Measurements from ENCODE around the gene PARVG.

The PARVG gene

DNA sequence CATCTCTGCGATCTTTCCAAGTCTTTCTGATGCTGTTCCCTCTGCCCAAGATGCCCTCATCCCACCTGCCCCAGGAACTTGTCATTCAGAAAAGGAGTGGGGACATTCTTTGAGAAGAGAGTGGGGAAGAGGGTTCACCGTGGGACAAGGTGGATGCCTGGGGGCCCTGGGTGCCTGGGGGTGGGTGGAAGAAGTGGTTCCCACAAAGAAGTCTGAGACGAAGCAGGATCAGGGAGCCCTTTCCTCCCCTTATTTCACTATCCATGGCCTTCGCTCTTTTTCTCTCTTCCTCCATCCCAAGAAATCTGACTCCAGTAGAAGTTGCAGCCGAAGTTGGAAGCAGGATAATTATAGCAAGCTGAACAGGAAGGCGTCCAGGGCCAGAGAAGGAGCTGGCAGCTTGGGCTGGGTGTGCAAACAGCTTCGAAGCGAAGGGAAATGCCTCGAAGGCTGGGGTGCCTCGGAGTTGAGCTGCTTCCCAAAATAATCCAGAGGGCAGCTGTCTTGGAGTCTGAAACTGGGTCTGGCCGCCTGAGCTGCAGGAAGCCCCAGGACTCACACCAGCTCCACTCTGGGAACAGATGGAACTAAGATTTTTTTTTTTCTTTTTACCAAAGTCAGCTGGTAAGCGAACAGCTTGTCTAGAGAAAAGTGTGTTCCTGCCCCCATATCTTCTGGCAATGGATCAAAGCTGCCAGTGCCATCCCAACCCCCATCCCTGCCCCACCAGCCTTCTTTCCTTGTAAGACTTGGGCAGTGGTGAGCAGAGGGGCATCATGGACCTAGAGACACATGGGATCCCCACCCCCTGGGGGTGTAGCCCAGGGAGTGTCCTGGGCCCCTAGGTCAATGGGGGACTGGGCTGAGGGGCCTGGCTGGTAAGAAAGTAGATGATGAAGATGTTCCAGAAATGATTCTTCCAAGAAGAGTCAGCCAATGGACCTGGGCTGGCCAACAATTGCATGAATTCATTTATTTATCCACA is 31.5 kb downstream of the PARVG start:
- Histone ChIP-seq H3K9me3 (ENCODE audit: insufficient read depth, low read length, severe bottlenecking) (peaks cover 5% of the 10 kb centered on the region), H3K9ac (ENCODE audit: low read depth, low read length) (no peak overlapping the region), H3K79me2 (ENCODE audit: insufficient read depth, low read length) (no peaks in the 10 kb centered on the region), H3K27me3 (ENCODE audit: insufficient read depth, low read length, poor library complexity) (no peaks in the 10 kb centered on the region), H4K20me1 (ENCODE audit: insufficient read depth, low read length) (no peaks in the 10 kb centered on the region), H3K4me2 (ENCODE audit: insufficient read depth, low read length) (no peak overlapping the region), H3K4me3 (ENCODE audit: low read depth in 1 of 2, low read length in 2 of 2) (no peak overlapping the region), H3K4me1 (ENCODE audit: insufficient read depth, low read length) (no peaks in the 10 kb centered on the region), H3K27ac (ENCODE audit: low read length) (no peak overlapping the region), H3K36me3 (ENCODE audit: insufficient read depth, low read length) (no peaks in the 10 kb centered on the region), H2AFZ (ENCODE audit: low read depth, low read length) (no peak overlapping the region)
- ATAC-seq (ENCODE audit: insufficient read depth, low read depth) (no peak), DNase-seq (no peak)
- no peak for TF ChIP-seq EZH2 (IDR thresholded peaks at IDR 0.05; ENCODE audit: borderline replicate concordance, low read depth, low read length, severe bottlenecking)
- TF ChIP-seq CTCF (IDR thresholded peaks at IDR 0.05; ENCODE audit: borderline replicate concordance, extremely low read depth, low read length, poor library complexity, severe bottlenecking): no peak

GRCh38 chr22:44212936-44213335 is 32.2 kb downstream of the PARVG start:
- Histone ChIP-seq H4K20me1 (ENCODE audit: insufficient read depth, low read length) (no peaks in the 10 kb centered on the region), H3K9me3 (ENCODE audit: insufficient read depth, low read length, severe bottlenecking) (peaks cover 5% of the 10 kb centered on the region), H3K36me3 (ENCODE audit: insufficient read depth, low read length) (no peaks in the 10 kb centered on the region), H3K4me1 (ENCODE audit: insufficient read depth, low read length) (no peaks in the 10 kb centered on the region), H2AFZ (ENCODE audit: low read depth, low read length) (no peak overlapping the region), H3K9ac (ENCODE audit: low read depth, low read length) (no peak overlapping the region), H3K27ac (ENCODE audit: low read length) (no peak overlapping the region), H3K79me2 (ENCODE audit: insufficient read depth, low read length) (no peaks in the 10 kb centered on the region), H3K4me2 (ENCODE audit: insufficient read depth, low read length) (no peak overlapping the region), H3K4me3 (ENCODE audit: low read depth in 1 of 2, low read length in 2 of 2) (no peak overlapping the region), H3K27me3 (ENCODE audit: insufficient read depth, low read length, poor library complexity) (no peaks in the 10 kb centered on the region)
- DNase-seq (no peak), ATAC-seq (ENCODE audit: insufficient read depth, low read depth) (no peak)
- TF ChIP-seq EZH2 (IDR thresholded peaks at IDR 0.05; ENCODE audit: borderline replicate concordance, low read depth, low read length, severe bottlenecking) (no peak), CTCF (IDR thresholded peaks at IDR 0.05; ENCODE audit: borderline replicate concordance, extremely low read depth, low read length, poor library complexity, severe bottlenecking) (no peak)

DNA sequence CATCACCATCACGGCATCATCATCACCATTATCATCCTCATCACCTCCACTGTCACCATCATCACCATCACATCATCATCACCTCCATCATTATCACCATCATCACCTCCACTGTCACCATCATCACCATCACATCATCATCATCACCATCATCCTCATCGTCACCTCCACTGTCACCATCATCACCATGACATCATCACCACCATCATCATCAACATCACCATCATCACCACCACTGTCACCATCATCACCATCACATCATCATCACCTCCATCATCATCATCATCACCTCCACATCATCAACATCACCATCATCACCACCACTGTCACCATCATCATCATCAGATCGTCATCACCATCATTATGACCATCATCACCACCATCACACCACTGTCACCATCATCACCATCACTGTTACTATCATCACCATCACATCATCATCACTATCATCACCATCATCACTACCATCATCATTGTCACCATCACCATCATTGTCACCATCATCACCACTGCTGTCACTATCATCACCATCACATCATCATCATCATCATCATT is 32.8 kb downstream of the PARVG start:
- no peak for ATAC-seq (ENCODE audit: insufficient read depth, low read depth)
- H3K79me2 ChIP-seq (ENCODE audit: insufficient read depth, low read length): no peaks in the 10 kb centered on the region

More for the DNA sequence above, 32.8 kb downstream of the PARVG start:
- H3K4me2 ChIP-seq (ENCODE audit: insufficient read depth, low read length): no peak overlapping the region
- TF ChIP-seq EZH2 (IDR thresholded peaks at IDR 0.05; ENCODE audit: borderline replicate concordance, low read depth, low read length, severe bottlenecking): no peak
- TF ChIP-seq CTCF (IDR thresholded peaks at IDR 0.05; ENCODE audit: borderline replicate concordance, extremely low read depth, low read length, poor library complexity, severe bottlenecking): no peak
- no peak overlapping the region for H3K27ac ChIP-seq (ENCODE audit: low read length)
- no peak for DNase-seq
- no peak overlapping the region for H3K4me3 ChIP-seq (ENCODE audit: low read depth in 1 of 2, low read length in 2 of 2)
- H2AFZ ChIP-seq (ENCODE audit: low read depth, low read length): no peak overlapping the region
- H3K36me3 ChIP-seq (ENCODE audit: insufficient read depth, low read length): no peaks in the 10 kb centered on the region
- peaks cover 5% of the 10 kb centered on the region for H3K9me3 ChIP-seq (ENCODE audit: insufficient read depth, low read length, severe bottlenecking)
- no peak overlapping the region for H3K9ac ChIP-seq (ENCODE audit: low read depth, low read length)
- no peaks in the 10 kb centered on the region for H3K4me1 ChIP-seq (ENCODE audit: insufficient read depth, low read length)
- no peaks in the 10 kb centered on the region for H3K27me3 ChIP-seq (ENCODE audit: insufficient read depth, low read length, poor library complexity)
- H4K20me1 ChIP-seq (ENCODE audit: insufficient read depth, low read length): no peaks in the 10 kb centered on the region

Data from DND-41 (cell line).